Sigmoid colon (tissue), 4 donors: Measurements from ENCODE around the gene KIF11.

Source experiments
- CTCF ChIP-seq, 4 experiments: fragments of 450-650 bp in 3 of 4; fragments of 200-600 bp in 1 of 4; IDR thresholded peaks; one replicate each; pipeline ENCODE4 v1.5.1; 2016 to 2019; ENCODE audit warnings: antibody characterized with exemption in 4 of 4, mild to moderate bottlenecking in 3 of 4, moderate library complexity in 2 of 4
- EP300 ChIP-seq, 4 donors: sonication (generic); formaldehyde crosslinking; IDR thresholded peaks; one replicate each; pipeline ENCODE4 v1.6.1; 2017; ENCODE audit warnings: antibody characterized with exemption in 4 of 4
- POLR2A ChIP-seq, 2 donors: fragments of 450-650 bp; IDR thresholded peaks; one replicate each; pipeline ENCODE4 v1.6.1; 2016; ENCODE audit warnings: antibody characterized with exemption in 2 of 2, mild to moderate bottlenecking in 2 of 2, moderate library complexity in 2 of 2
- POLR2AphosphoS5 ChIP-seq, 4 donors: sonication (generic); formaldehyde crosslinking; IDR thresholded peaks; one replicate each; pipeline ENCODE4 v1.6.1; 2017; ENCODE audit warnings: antibody characterized with exemption in 4 of 4

GRCh38 chr10:92662848-92663247, 69.9 kb downstream of the KIF11 start:
- TF ChIP-seq POLR2A (IDR thresholded peaks at IDR 0.05) (no peak), CTCF (IDR thresholded peaks at IDR 0.05) (no peak), EP300 (IDR thresholded peaks at IDR 0.05) (no peak), POLR2AphosphoS5 (IDR thresholded peaks at IDR 0.05) (no peak)
